Left kidney (tissue), 2 donors: ENCODE data around the gene GRB7. TPM values are rescaled to one million over a fixed set of nuclear protein-coding genes. Genes with fewer than 3 reads are reported as not detected.

Experiments used
- DNase-seq: peaks from one replicate; pipeline ENCODE4 v3.0.0-alpha.2; 2013
- polyA plus RNA-seq: library from polyadenylated mRNA; unstranded; fragments of 120-200 nt; gene quantifications from one replicate; pipeline ENCODE4 v1.2.1, GENCODE V29; 2013; ENCODE audit not compliant: insufficient read length

Gene GRB7
- polyA plus RNA-seq, 1 donor = 38.8 TPM

- no peak for DNase-seq
Measured at GRCh38 chr17:39767147-39767546, 29.4 kb downstream of the GRB7 start.

GRCh38 chr17:39769974-39770587, 32.3 kb downstream of the GRB7 start:
- DNase-seq = no peak

- no peak for DNase-seq
Measured at GRCh38 chr17:39772415-39772814, 34.7 kb downstream of the GRB7 start.

GRCh38 chr17:39772987-39773934, 35.5 kb downstream of the GRB7 start:
- DNase-seq = no peak

GRCh38 chr17:39774047-39774446, 36.3 kb downstream of the GRB7 start:
- no peak for DNase-seq

- no peak for DNase-seq
Measured at GRCh38 chr17:39775031-39775430, 37.3 kb downstream of the GRB7 start.

GRCh38 chr17:39776252-39776651, 38.5 kb downstream of the GRB7 start:
- no peak for DNase-seq

- DNase-seq = no peak
Measured at GRCh38 chr17:39777534-39778365, 40.0 kb downstream of the GRB7 start.

GRCh38 chr17:39781031-39781860, 43.5 kb downstream of the GRB7 start:
- no peak for DNase-seq

GRCh38 chr17:39781861-39782213, 44.1 kb downstream of the GRB7 start:
- no peak for DNase-seq

GRCh38 chr17:39782481-39782880, 44.7 kb downstream of the GRB7 start:
- DNase-seq = no peak

GRCh38 chr17:39782980-39783379, 45.2 kb downstream of the GRB7 start:
- no peak for DNase-seq

- no peak for DNase-seq
Measured at GRCh38 chr17:39787041-39787440, 49.3 kb downstream of the GRB7 start.

- DNase-seq = no peak
Measured at GRCh38 chr17:39787743-39788484, 50.2 kb downstream of the GRB7 start.

GRCh38 chr17:39791111-39791992, 53.6 kb downstream of the GRB7 start:
- DNase-seq = no peak

GRCh38 chr17:39792526-39793221, 54.9 kb downstream of the GRB7 start:
- DNase-seq = no peak

- no peak for DNase-seq
Measured at GRCh38 chr17:39793301-39793872, 55.6 kb downstream of the GRB7 start.

- no peak for DNase-seq
Measured at GRCh38 chr17:39794249-39794970, 56.7 kb downstream of the GRB7 start.
